Measurements from ENCODE around the gene TMEM237.

TMEM237 gene

DNA sequence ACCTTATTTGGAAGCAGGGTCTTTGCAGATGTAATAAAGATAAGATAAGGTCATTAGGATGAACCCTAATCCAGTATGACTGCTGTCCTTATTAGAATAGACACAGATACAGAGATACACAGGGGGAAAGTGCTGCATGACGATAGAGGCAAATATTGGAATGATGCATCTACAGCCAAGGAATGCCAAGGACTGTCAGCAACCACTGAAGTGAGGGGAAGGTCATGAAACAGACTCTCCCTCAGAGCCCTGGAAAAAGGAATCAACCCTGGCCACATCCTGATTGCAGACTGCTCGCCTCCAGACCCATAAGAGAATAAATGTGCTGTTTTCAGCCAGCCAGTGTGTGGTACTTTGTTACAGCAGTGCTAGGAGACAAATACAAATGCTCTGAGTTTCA lies 14.8 kb downstream of the TMEM237 start:
- TF ChIP-seq, protein P1, sequence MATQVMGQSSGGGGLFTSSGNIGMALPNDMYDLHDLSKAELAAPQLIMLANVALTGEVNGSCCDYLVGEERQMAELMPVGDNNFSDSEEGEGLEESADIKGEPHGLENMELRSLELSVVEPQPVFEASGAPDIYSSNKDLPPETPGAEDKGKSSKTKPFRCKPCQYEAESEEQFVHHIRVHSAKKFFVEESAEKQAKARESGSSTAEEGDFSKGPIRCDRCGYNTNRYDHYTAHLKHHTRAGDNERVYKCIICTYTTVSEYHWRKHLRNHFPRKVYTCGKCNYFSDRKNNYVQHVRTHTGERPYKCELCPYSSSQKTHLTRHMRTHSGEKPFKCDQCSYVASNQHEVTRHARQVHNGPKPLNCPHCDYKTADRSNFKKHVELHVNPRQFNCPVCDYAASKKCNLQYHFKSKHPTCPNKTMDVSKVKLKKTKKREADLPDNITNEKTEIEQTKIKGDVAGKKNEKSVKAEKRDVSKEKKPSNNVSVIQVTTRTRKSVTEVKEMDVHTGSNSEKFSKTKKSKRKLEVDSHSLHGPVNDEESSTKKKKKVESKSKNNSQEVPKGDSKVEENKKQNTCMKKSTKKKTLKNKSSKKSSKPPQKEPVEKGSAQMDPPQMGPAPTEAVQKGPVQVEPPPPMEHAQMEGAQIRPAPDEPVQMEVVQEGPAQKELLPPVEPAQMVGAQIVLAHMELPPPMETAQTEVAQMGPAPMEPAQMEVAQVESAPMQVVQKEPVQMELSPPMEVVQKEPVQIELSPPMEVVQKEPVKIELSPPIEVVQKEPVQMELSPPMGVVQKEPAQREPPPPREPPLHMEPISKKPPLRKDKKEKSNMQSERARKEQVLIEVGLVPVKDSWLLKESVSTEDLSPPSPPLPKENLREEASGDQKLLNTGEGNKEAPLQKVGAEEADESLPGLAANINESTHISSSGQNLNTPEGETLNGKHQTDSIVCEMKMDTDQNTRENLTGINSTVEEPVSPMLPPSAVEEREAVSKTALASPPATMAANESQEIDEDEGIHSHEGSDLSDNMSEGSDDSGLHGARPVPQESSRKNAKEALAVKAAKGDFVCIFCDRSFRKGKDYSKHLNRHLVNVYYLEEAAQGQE (IDR thresholded peaks at IDR 0.05; ENCODE audit: insufficient read depth in 1 of 2, low read depth in 2 of 2, low read length in 2 of 2): no peak
- TF ChIP-seq FOXP2 (optimal IDR thresholded peaks at IDR 0.05; ENCODE audit: borderline replicate concordance, extremely low read depth, extremely low read length, insufficient read depth) (no peak), TAF1 (IDR thresholded peaks at IDR 0.05; ENCODE audit: borderline replicate concordance, insufficient read depth, low read length) (no peak), SIN3A (IDR thresholded peaks at IDR 0.05; ENCODE audit: borderline replicate concordance, insufficient read depth, low read length) (no peak), POLR2AphosphoS5 (IDR thresholded peaks at IDR 0.05; ENCODE audit: low read depth, low read length) (no peak)

DNA sequence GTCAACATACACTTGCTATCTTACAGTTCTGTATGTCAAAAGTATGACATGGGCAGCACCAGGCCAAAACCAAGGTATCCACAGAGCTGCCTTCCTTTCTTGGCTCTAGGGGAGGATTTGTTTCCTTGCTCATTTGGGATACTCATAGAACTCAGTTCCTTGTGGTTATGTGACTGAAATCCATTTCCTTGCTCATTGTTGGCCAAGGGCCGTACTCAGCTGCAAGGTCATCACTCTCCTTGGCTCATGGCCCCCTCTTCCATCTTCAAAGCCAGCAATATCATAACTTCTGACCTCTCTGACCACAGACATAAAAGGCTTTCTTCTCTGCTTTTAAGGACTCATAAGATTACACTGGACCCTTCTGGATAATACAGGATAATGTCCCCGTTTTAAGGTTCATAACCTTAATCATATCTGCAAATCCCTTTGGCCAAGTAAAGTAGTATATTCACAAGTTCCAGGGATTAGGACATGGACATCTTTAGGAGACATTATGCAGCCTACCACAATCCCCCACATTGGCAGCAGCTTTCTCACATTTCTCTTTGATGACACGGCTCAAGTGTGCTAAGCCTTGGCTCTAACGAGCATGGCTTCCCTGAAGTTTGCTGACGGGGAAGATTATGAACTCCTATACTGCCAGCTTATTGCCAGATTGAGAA lies 20.9 kb downstream of the TMEM237 start:
- TF ChIP-seq TAF1 (IDR thresholded peaks at IDR 0.05; ENCODE audit: borderline replicate concordance, insufficient read depth, low read length): no peak
- TF ChIP-seq, protein P1 (IDR thresholded peaks at IDR 0.05; ENCODE audit: insufficient read depth in 1 of 2, low read depth in 2 of 2, low read length in 2 of 2): no peak
- no peak for TF ChIP-seq POLR2AphosphoS5 (IDR thresholded peaks at IDR 0.05; ENCODE audit: low read depth, low read length)
- TF ChIP-seq SIN3A (IDR thresholded peaks at IDR 0.05; ENCODE audit: borderline replicate concordance, insufficient read depth, low read length): no peak
- no peak for TF ChIP-seq FOXP2 (optimal IDR thresholded peaks at IDR 0.05; ENCODE audit: borderline replicate concordance, extremely low read depth, extremely low read length, insufficient read depth)

DNA sequence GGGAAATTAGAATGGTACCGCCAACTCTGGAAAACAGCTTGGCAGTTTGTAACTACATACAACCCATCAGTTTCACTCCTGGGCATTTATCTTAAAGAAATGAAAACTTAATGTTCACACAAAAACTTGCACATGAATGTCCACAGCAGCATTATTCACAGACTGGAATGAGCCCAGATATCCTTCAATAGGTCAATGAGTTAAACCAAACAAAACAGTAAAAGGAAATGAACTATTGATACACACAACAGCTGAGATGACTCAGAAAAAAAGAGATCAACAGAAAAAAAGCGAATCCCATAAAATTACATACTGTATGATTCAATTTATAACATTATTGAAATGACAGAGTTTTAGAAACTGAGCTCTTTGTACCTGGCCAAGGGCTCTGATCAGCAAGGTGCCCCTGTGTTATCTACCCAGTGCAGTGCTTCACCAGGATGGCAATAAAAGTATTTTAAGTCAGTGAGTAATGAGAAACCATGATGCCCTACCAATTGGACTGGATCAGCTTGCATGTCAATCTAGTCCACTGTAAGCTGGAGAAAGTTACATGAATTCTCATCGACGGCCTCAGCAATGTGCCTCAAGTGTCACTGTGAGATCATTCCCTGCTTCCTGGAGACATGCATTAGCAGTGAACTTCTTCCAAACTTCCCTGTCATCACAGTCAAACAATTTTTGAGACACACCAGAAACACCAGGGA lies 21.9 kb downstream of the TMEM237 start:
- TF ChIP-seq FOXP2 (optimal IDR thresholded peaks at IDR 0.05; ENCODE audit: borderline replicate concordance, extremely low read depth, extremely low read length, insufficient read depth) (no peak), TAF1 (IDR thresholded peaks at IDR 0.05; ENCODE audit: borderline replicate concordance, insufficient read depth, low read length) (no peak), SIN3A (IDR thresholded peaks at IDR 0.05; ENCODE audit: borderline replicate concordance, insufficient read depth, low read length) (no peak), POLR2AphosphoS5 (IDR thresholded peaks at IDR 0.05; ENCODE audit: low read depth, low read length) (no peak)
- TF ChIP-seq, protein P1 (IDR thresholded peaks at IDR 0.05; ENCODE audit: insufficient read depth in 1 of 2, low read depth in 2 of 2, low read length in 2 of 2): no peak

DNA sequence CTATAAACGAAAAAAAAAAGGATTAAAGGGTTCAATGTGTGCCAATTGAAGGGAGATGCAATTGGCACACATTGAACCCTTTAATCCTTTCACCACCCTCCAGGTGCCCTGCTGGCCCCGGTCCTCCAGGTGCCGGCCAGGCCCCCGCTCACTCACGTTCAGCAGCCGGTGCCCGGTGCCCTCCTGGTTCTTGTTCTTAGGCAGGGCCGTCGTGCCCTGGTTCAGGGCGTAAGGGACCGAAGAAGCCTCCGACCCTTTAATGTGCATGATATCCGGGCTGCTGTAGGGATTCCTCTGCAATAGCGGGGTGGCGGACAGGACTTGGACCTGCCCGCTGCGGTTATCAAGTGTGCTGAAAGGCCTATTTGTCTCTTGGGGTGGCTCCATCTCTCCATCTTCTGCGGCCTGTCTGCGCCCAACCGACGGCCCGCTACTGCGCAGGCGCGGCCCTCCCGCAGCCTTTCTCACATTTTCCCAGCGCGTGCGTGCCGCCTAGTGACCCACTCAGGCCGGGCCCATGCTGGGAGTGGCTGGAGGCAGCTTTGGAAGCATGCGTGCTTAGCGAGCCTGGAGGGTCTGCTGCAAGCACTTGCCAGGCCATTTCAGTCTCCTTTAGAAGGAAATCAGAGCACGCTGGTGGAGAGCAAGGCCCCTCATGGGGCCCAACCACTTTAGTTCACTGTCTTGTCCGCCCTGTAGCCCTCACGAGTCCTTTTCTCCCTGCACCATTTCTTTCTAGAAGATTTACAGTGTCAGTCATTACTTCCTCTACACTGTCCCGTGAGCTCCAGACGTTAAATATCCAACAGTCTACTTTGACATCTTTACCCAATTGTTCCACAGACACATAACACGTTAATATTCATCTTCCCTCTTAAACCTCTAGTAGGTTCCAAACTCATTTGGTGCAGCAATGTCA lies 24.3 kb downstream of the TMEM237 start:
- no peak for TF ChIP-seq SIN3A (IDR thresholded peaks at IDR 0.05; ENCODE audit: borderline replicate concordance, insufficient read depth, low read length)
- TF ChIP-seq, protein P1 (IDR thresholded peaks at IDR 0.05; ENCODE audit: insufficient read depth in 1 of 2, low read depth in 2 of 2, low read length in 2 of 2): no peak
- no peak for TF ChIP-seq TAF1 (IDR thresholded peaks at IDR 0.05; ENCODE audit: borderline replicate concordance, insufficient read depth, low read length)
- TF ChIP-seq POLR2AphosphoS5 (IDR thresholded peaks at IDR 0.05; ENCODE audit: low read depth, low read length): no peak
- TF ChIP-seq FOXP2 (optimal IDR thresholded peaks at IDR 0.05; ENCODE audit: borderline replicate concordance, extremely low read depth, extremely low read length, insufficient read depth): no peak
